HG03196 (cell line): Measurements from ENCODE around the gene SDC3.
A peak's percentile ranks its signal among the peaks of the same experiment; 100 is the strongest.

Experiments
- ATAC-seq: cut with Tn5 transposase; IDR thresholded peaks from one replicate; pipeline ENCODE4 v1.9.1; 2021; ENCODE audit not compliant: unreplicated experiment

SDC3 gene

DNA sequence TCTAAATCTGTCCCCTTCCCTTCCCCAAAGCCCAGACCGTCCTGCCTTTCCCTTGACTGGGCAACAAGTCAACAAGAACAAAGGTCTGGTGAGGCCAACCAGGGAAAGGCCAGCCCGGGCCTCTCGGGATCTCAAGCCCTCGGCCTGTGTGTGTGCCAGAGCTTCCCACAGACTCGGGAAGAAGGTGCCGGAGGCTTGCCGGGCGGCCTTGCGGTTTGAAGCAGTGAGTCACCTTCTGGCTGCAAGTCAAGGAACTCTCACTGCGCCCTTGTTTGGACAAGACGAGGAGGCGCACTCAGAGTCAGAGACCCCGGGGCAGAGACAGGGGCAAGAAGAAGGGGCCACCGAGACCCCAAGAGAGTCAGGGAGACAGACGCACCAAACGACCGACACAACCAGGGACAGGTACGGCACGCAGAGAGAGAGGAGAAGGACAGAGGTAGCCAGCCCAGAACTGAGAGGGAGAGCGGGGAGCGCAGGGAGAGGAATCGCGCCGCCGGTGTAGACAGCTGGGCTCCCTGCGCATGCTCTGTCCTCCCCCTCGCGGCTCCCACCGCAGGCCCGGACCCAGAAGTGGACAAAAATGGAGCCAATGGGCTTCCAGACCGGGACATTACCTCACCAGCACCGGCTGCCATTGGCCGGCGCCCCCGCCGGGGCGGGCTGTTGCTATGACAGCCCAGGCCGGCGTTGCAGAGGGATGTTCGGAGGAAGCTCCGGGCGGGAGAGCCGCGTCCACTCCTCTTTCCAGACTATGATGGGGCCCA is 84.4 kb downstream of the SDC3 start:
- ATAC-seq = peak; percentile 88

DNA sequence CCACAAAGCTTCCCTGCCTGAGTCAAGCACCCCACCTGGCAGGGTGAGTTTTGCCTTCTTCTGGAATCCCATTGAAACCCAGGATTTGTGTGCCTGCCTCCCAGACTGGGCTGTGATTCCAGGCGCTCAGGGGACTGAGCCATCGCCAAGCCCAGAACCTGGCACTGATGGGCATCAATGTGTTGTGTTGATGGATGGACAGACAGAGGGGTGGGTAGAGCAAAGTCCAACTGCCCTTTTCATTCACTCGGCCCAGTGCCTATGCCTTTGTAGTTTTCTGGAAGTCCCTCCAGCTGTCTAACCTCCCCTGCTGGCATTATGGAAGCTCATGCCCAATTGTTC is 85.0 kb downstream of the SDC3 start:
- ATAC-seq = no peak

DNA sequence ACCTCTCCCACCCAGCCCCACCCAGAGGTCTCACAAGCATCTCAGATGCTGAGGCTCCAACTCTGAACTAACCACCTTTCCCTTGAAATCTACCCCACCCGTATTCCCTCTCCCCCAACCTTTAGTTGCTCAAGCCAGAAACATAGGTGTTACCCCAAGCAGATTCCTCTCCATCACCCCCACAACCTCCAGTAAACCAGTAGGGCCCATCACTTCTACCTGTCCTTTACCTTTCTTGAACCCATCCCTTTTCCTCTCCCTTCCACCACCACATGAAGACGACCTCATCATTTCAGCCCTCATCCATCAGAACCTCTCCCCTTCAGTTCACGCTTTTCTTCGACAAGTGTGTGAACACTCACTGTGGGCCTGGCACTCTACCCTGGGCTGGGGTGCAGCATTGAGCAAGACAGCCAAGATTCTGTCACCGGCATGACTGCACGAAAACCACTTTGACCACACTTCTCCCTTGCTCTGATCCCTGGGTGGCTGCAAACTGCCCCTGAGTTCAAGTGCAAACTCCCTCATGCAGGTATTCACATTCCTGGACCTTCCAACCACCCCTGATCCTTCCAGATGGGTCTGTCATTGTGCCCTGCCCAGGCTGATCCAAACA is 85.5 kb downstream of the SDC3 start:
- no peak for ATAC-seq

DNA sequence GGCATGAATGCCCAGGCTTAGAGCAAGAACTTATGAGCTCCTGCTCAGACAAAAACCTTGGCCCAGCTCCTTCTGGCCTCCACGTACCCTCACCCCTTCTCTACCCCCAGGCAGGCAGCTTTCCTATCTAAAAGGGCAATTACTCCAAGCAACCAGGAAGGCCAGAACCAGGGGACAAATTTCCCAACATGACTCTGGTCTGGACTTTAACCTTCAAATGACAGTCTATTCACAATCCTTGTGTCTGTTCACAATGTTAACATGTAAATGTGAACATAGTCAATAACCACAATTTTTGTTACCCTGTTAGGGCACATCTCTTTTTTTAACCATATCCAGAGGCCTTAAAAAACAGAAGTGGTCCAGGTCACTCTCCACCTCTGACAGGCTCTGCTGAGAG is 86.6 kb downstream of the SDC3 start:
- no peak for ATAC-seq

DNA sequence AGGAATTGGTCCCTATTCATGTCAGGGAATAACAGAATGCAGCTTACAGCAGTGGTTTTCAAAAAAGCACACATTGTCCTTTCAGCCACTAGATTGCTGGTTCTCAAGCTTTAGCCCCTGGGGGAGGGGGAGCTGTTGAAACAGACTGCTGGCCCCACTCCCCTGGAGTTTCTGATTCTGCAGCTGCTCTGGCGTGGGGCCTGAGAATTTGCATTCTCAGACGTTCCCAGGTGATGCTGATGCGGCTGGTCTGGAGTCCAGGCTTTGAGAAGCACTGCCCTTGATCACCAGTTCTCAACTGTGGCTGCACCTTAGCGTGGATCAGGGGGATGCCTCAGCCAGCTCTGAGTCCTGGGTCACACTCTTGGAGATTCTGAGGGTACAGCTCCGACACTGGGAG is 88.3 kb downstream of the SDC3 start:
- no peak for ATAC-seq
